Measurements from ENCODE around the gene BTN1A1. TPM values are rescaled to one million over a fixed set of nuclear protein-coding genes. Genes with fewer than 3 reads are reported as not detected.

BTN1A1 gene
- polyA plus RNA-seq, 3 donors: not detected

DNA sequence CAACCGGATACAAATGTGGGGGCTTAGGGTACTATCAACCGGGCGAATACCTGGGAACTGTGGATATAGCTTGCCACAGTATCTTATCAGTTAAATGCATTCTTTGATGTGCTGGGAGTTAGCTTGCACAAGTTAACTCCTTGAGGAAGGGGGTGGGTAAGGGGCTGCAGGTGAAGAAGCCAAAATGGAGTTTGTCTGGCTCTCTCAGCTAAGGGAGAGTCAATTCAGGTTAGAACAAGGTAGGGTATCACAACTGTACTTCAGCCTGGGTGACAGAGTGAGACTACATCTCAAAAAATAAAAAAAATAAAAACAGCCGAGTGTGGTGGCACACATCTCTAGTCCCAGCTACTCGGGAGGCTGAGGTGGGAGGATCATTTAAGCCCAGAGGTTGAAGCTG is 8.5 kb upstream of the BTN1A1 start:
- Histone ChIP-seq H3K79me2 (ENCODE audit: insufficient read depth, low read length) (no peaks in the 10 kb centered on the region), H3K36me3 (replicated peaks in 1 of 2; ENCODE audit: control insufficient read depth in 1 of 2, insufficient read depth in 2 of 2, low read length in 2 of 2) (no peaks in the 10 kb centered on the region), H3K4me2 (replicated peaks; ENCODE audit: extremely low read depth, low read length, poor library complexity, severe bottlenecking) (no peak overlapping the region), H4K20me1 (ENCODE audit: insufficient read depth, low read length) (no peaks in the 10 kb centered on the region), H3K9ac (ENCODE audit: insufficient read depth, low read length, poor library complexity, severe bottlenecking) (no peak overlapping the region), H2AFZ (ENCODE audit: insufficient read depth, low read depth, low read length, poor library complexity, severe bottlenecking) (no peak overlapping the region), H3K4me1 (ENCODE audit: control insufficient read depth in 1 of 2, insufficient read depth in 2 of 2, low read length in 2 of 2) (no peaks in the 10 kb centered on the region), H3K27ac (ENCODE audit: low read depth in 1 of 2, low read length in 2 of 2) (no peak overlapping the region), H3K9me3 (replicated peaks in 1 of 2; ENCODE audit: control insufficient read depth in 1 of 2, insufficient read depth in 1 of 2, low read length in 2 of 2) (no peaks in the 10 kb centered on the region), H3K27me3 (ENCODE audit: control insufficient read depth in 2 of 2, insufficient read depth in 2 of 2, low read length in 2 of 2) (peaks cover 0 to 2% of the 10 kb centered on the region in 2 donors), H3K4me3 (replicated peaks in 1 of 3; ENCODE audit: low read depth in 2 of 3, low read length in 3 of 3) (no peak overlapping the region)
- 97% methylated on average over 3 of the region's 5 CpGs for WGBS (ENCODE audit: insufficient coverage)
- TF ChIP-seq CTCF (IDR thresholded peaks at IDR 0.05): no peak
- intact Hi-C loops (cut with micrococcal nuclease): no loop called here
- no peak for DNase-seq
- Mint-ChIP-seq H3K4me3 (no peak overlapping the region), H3K27me3 (ENCODE audit: low read depth in 3 of 3) (peaks cover 3 to 6% (median 5%) of the 10 kb centered on the region in 3 donors), H3K9me3 (peaks cover 0 to 8% (median 2%) of the 10 kb centered on the region in 7 donors), H3K36me3 (no peaks in the 10 kb centered on the region), H3K4me1 (peaks cover 6% of the 10 kb centered on the region), H3K27ac (no peak overlapping the region)

DNA sequence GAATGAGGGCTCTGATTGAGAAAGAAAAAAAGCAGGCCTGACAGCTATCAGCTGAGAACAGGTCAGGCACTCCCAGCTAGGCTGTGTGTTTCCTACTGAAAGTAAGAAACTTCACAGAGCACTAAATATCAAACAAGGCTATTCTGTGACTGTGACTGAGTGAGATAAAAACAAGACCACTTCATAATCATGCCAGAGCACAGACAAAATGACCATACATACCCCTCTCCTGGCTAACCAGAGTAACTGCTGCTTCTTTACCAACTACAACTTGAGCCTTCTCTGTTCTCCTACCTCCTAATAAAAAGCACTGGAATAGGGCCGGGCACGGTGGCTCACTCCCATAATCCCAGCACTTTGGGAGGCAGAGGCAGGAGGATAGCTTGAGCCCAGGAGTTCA is 6.8 kb upstream of the BTN1A1 start:
- peak; percentile 25 for TF ChIP-seq CTCF (IDR thresholded peaks at IDR 0.05)
- H3K27me3 ChIP-seq (ENCODE audit: control insufficient read depth in 2 of 2, insufficient read depth in 2 of 2, low read length in 2 of 2): peaks cover 0 to 2% of the 10 kb centered on the region in 2 donors
- no peak overlapping the region for H3K4me3 Mint-ChIP-seq
- peaks cover 0 to 1% (median 0%) of the 10 kb centered on the region in 7 donors for H3K9me3 Mint-ChIP-seq
- peaks cover 4 to 5% of the 10 kb centered on the region in 2 donors for H3K4me1 ChIP-seq (ENCODE audit: control insufficient read depth in 1 of 2, insufficient read depth in 2 of 2, low read length in 2 of 2)
- H2AFZ ChIP-seq (ENCODE audit: insufficient read depth, low read depth, low read length, poor library complexity, severe bottlenecking): no peak overlapping the region
- H3K4me2 ChIP-seq (replicated peaks; ENCODE audit: extremely low read depth, low read length, poor library complexity, severe bottlenecking): no peak overlapping the region
- H3K4me3 ChIP-seq (replicated peaks in 1 of 3; ENCODE audit: low read depth in 2 of 3, low read length in 3 of 3): no peak overlapping the region
- H3K27ac Mint-ChIP-seq: peak overlapping the region in 2 of 7 donors; percentile 32 to 36
- H3K79me2 ChIP-seq (ENCODE audit: insufficient read depth, low read length): no peaks in the 10 kb centered on the region
- no peak overlapping the region for H3K27ac ChIP-seq (ENCODE audit: low read depth in 1 of 2, low read length in 2 of 2)
- peak in 2 of 3 donors; percentile 20 to 40 for DNase-seq
- no peaks in the 10 kb centered on the region for H3K9me3 ChIP-seq (replicated peaks in 1 of 2; ENCODE audit: control insufficient read depth in 1 of 2, insufficient read depth in 1 of 2, low read length in 2 of 2)
- H3K36me3 Mint-ChIP-seq: no peaks in the 10 kb centered on the region
- no peak overlapping the region for H3K9ac ChIP-seq (ENCODE audit: insufficient read depth, low read length, poor library complexity, severe bottlenecking)
- intact Hi-C loops (cut with micrococcal nuclease): no loop called here
- no CpG with 5 or more reads among the region's 2 CpGs for WGBS (ENCODE audit: insufficient coverage)
- no peaks in the 10 kb centered on the region for H3K36me3 ChIP-seq (replicated peaks in 1 of 2; ENCODE audit: control insufficient read depth in 1 of 2, insufficient read depth in 2 of 2, low read length in 2 of 2)
- H4K20me1 ChIP-seq (ENCODE audit: insufficient read depth, low read length): no peaks in the 10 kb centered on the region
- peaks cover 12% of the 10 kb centered on the region for H3K4me1 Mint-ChIP-seq
- H3K27me3 Mint-ChIP-seq (ENCODE audit: low read depth in 3 of 3): peaks cover 3 to 6% (median 5%) of the 10 kb centered on the region in 3 donors

Data from CD14-positive monocyte (primary cell).